Activated CD4-positive, alpha-beta T cell treated with anti-CD3 and anti-CD28 coated beads, Interleukin-2, amount 10 ng/mL, durations not matched to agents 24 days and 14 days (primary cell): ENCODE data around the gene STK10. TPM values are rescaled to one million over a fixed set of nuclear protein-coding genes. Genes with fewer than 3 reads are reported as not detected.
A peak's percentile ranks its signal among the peaks of the same experiment; 100 is the strongest.
"Not testable (repeated sequence)": the region's sequence is repeated elsewhere in the genome, so short reads cannot be mapped to it uniquely, and the experiment has no call there.

Experiments used
- DNase-seq: peaks from one replicate; pipeline ENCODE4 v3.0.0; 2022
- H3K27ac Mint-ChIP-seq: one replicate; pipeline ENCODE4 v1.8.0; 2022; ENCODE audit warnings: mild to moderate bottlenecking, mixed read lengths
- H3K27me3 Mint-ChIP-seq: one replicate; pipeline ENCODE4 v1.8.0; 2022; ENCODE audit warnings: mixed read lengths
- H3K36me3 Mint-ChIP-seq: one replicate; pipeline ENCODE4 v1.8.0; 2022; ENCODE audit warnings: low read depth, mild to moderate bottlenecking, mixed read lengths
- H3K4me1 Mint-ChIP-seq: one replicate; pipeline ENCODE4 v1.8.0; 2021; ENCODE audit warnings: mixed read lengths
- H3K4me3 Mint-ChIP-seq: one replicate; pipeline ENCODE4 v1.8.0; 2022; ENCODE audit warnings: mild to moderate bottlenecking, moderate library complexity, mixed read lengths
- H3K9me3 Mint-ChIP-seq: one replicate; pipeline ENCODE4 v1.8.0; 2021; ENCODE audit warnings: mixed read lengths
- intact Hi-C: fragments of 100-400 bp; cut with micrococcal nuclease; formaldehyde crosslinking; loops from one replicate; pipeline ENCODE4 v1.15.1; 2023
- total RNA-seq: library from RNA; stranded (reverse); gene quantifications from 2 replicates; pipeline ENCODE4 v1.2.3, GENCODE V29; 2022

STK10 gene
- total RNA-seq, 1 donor from 2014 or later, result 87.9 TPM

DNA sequence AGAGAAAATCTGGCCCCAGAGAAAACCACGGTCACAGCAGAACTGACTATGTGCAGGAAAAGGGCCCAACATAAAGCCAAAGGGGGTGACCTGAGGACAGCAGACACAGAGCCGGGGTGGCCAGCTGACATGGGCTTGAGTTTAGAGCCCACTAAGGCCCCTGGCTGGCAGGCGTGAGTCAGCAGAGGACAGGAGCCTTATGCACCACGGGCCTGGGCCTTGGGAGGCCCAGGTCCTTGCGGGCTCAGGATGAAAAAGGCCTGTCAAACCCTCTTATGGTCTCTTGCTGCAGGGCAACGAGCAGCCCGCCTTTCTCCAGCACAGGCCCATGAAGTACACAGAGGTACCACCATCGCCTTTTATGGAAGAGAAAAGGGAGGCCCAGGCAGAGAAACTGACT lies 19.7 kb downstream of the STK10 start:
- Mint-ChIP-seq H3K36me3 (peaks cover 34% of the 10 kb centered on the region), H3K4me1 (peaks cover 51% of the 10 kb centered on the region), H3K9me3 (no peaks in the 10 kb centered on the region), H3K27ac (no peak overlapping the region), H3K4me3 (no peak overlapping the region), H3K27me3 (no peaks in the 10 kb centered on the region)
- no peak for DNase-seq
- intact Hi-C loops, result no loop called here

DNA sequence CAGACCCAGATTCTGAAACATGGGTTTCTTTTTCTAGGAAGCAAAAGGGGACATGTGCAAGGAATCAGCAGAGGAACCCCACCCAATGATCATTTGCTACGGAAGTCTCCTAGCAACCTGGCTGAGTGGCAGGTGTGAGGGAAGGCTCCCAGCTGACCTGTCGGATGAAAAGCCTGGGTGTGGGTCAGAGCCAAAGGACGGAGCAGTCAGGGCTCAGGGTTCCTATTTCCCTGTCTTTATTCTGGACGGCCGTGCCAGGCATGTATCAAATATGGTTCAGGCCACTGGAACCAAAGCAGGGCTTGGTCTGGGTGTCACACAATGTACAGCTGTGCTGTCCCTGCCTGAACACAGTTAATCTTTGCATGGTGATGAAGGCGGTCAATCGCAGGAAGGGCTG lies 20.1 kb downstream of the STK10 start:
- Mint-ChIP-seq H3K4me3 (no peak overlapping the region), H3K36me3 (peaks cover 34% of the 10 kb centered on the region), H3K27ac (no peak overlapping the region), H3K4me1 (peaks cover 49% of the 10 kb centered on the region), H3K27me3 (no peaks in the 10 kb centered on the region), H3K9me3 (no peaks in the 10 kb centered on the region)
- intact Hi-C loops, result no loop called here
- DNase-seq, result no peak

GRCh38 chr5:172166030-172166826 lies 21.8 kb downstream of the STK10 start:
- no peak overlapping the region for H3K27ac Mint-ChIP-seq
- no peak overlapping the region for H3K4me3 Mint-ChIP-seq
- DNase-seq, result no peak
- peaks cover 32% of the 10 kb centered on the region for H3K36me3 Mint-ChIP-seq
- intact Hi-C loops, result no loop called here
- no peaks in the 10 kb centered on the region for H3K27me3 Mint-ChIP-seq
- no peaks in the 10 kb centered on the region for H3K9me3 Mint-ChIP-seq
- H3K4me1 Mint-ChIP-seq, result peaks cover 46% of the 10 kb centered on the region

DNA sequence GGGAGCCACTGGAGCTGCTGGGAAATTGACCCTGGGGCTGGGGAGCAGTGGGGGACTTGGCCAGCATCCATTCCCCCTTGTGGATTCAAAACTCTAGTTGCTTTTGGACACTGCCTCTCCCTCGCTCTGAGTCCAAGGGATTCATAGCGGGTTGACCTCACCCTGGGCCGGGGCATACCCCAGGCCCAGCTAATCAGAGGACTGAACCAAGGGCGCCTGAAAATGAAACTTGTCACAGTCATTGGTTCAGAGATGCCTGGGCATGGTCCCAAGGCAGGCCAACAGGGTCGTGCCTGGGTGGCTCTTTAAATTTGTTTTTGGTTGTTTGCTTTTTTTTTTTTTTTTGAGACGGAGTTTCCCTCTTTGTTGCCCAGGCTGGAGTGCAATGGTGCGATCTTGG lies 22.6 kb downstream of the STK10 start:
- H3K27ac Mint-ChIP-seq, result no peak overlapping the region
- H3K36me3 Mint-ChIP-seq, result peaks cover 30% of the 10 kb centered on the region
- no peak overlapping the region for H3K4me3 Mint-ChIP-seq
- H3K9me3 Mint-ChIP-seq, result no peaks in the 10 kb centered on the region
- intact Hi-C loops, result no loop called here
- no peak for DNase-seq
- no peaks in the 10 kb centered on the region for H3K27me3 Mint-ChIP-seq
- peaks cover 44% of the 10 kb centered on the region for H3K4me1 Mint-ChIP-seq

GRCh38 chr5:172164769-172165212 lies 23.2 kb downstream of the STK10 start:
- Mint-ChIP-seq H3K27ac (no peak overlapping the region), H3K27me3 (no peaks in the 10 kb centered on the region), H3K36me3 (peaks cover 23% of the 10 kb centered on the region), H3K4me1 (peaks cover 39% of the 10 kb centered on the region), H3K9me3 (no peaks in the 10 kb centered on the region), H3K4me3 (no peak overlapping the region)
- intact Hi-C loops, result no loop called here
- no peak for DNase-seq

GRCh38 chr5:172163346-172163745 lies 24.7 kb downstream of the STK10 start:
- no peak overlapping the region for H3K4me3 Mint-ChIP-seq
- H3K27me3 Mint-ChIP-seq, result no peaks in the 10 kb centered on the region
- no peak for DNase-seq
- peaks cover 33% of the 10 kb centered on the region for H3K4me1 Mint-ChIP-seq
- no peak overlapping the region for H3K27ac Mint-ChIP-seq
- intact Hi-C loops, result no loop called here
- no peaks in the 10 kb centered on the region for H3K9me3 Mint-ChIP-seq
- H3K36me3 Mint-ChIP-seq, result peaks cover 18% of the 10 kb centered on the region

DNA sequence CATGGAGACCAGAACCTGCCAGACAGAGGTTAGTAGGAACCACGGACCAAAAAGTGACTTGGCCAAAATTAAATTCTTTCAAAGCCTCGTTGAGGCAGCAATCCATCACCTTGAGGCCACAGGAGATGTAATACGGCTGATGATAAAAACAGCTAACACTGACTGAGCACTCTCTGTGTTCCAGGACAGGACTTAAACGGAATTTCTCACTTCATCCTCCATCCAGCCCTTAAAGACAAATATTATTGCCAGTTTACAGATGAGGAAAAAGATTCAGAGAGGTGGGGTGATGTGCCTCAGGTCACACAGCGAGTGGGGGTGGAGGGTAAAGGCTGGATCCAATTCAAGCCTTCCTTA lies 25.1 kb downstream of the STK10 start:
- Mint-ChIP-seq H3K4me3 (no peak overlapping the region), H3K36me3 (peaks cover 20% of the 10 kb centered on the region), H3K4me1 (peaks cover 30% of the 10 kb centered on the region), H3K9me3 (no peaks in the 10 kb centered on the region), H3K27me3 (no peaks in the 10 kb centered on the region), H3K27ac (no peak overlapping the region)
- intact Hi-C loops, result no loop called here
- DNase-seq, result no peak

DNA sequence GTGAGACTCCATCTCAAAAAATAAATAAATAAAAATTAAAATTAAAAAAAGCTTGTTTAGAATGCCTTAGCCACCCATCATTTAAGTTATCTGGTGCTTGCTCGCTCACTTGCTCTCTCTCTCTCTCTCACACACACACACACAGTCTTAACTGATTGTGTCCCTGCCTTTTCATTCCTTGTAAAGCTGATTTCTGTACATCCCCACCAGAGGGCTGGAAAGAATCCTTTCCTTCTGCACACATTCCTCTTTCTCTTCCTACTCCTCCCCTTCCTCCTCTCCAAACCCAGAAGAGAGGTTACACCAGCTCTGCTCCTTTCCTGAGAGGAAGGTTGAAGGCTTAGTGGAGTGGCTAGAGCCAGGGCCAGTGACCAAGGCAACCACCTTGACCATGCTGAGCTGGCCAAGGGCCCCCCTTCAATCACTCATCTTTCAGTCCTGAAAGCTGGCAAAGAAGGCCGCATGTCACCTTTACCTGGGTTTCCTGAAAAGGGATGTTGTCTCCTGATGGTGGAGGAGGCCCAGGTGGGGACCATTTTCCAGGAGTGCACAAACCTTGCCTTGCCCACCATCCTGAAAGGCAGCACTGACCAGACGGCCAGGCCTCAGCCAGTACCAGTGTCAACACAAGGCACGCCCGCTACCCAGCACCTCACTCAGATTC lies 25.6 kb downstream of the STK10 start:
- Mint-ChIP-seq H3K27me3 (no peaks in the 10 kb centered on the region), H3K4me3 (no peak overlapping the region), H3K36me3 (peaks cover 23% of the 10 kb centered on the region), H3K27ac (peak overlapping the region; percentile 41), H3K9me3 (no peaks in the 10 kb centered on the region), H3K4me1 (peaks cover 28% of the 10 kb centered on the region)
- intact Hi-C loops, result no loop called here
- DNase-seq, result no peak

DNA sequence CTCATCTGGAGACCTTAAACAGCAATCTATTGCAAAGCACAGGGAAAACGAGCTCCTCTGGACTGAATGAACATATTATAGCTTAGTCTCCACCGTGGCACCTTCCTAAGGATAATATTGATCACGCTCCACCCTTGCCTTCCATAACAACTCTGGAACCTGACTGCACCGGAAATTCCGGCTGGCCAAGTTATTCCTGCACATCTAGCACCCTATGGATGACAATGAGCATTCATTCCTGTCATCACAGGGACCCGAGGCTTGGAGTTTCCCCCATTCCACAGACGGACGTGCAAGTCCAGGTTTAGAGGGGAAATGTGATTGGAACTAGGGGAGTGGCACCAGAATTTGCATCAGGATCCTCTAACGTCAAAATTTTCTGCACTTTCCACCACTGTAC lies 27.5 kb downstream of the STK10 start:
- no peak for DNase-seq
- Mint-ChIP-seq H3K27me3 (no peaks in the 10 kb centered on the region), H3K4me1 (peaks cover 31% of the 10 kb centered on the region), H3K4me3 (no peak overlapping the region), H3K9me3 (no peaks in the 10 kb centered on the region), H3K27ac (no peak overlapping the region), H3K36me3 (peaks cover 35% of the 10 kb centered on the region)
- intact Hi-C loops, result no loop called here

DNA sequence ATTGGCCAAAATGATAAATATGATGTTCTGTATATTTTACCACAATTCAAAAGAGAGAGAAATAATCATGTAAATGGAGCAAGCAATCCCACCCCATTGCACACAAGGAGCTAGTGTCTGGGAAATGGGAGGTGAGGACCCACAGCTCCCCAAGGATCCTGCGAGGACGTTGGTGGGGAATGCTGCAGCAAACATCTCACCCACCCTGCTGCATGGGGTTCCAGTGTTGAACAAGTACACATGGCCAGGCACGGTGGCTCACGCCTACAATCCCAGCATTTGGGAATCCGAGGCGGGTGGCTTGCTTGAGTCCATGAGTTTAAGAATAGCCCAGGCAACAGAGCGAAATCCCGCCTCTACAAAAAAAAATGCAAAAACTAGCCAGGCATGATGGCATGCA lies 29.0 kb downstream of the STK10 start:
- H3K4me1 Mint-ChIP-seq, result peaks cover 29% of the 10 kb centered on the region
- DNase-seq, result no peak

DNA sequence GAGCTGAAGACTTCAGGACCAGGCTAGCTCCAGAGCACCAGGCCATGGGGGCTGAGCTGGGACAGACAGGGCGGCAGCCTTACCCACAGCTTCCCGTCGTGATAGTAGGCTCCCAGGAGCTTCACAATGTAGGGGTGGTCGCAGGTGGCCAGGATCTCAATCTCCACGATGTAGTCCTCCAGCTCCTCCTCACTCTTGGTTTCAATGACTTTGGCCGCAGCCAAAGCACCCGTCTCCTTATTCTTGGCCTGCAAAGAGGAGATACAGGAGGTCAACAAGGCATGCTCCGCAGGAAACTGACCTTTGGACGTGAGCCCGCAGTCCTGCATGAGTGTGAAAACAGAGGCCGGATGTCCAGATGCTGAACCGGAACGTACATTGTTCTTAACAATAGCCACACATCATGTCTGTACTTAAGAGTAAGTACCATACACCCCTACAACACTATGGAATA lies 31.5 kb downstream of the STK10 start:
- Mint-ChIP-seq H3K27me3 (no peaks in the 10 kb centered on the region), H3K4me3 (no peak overlapping the region), H3K27ac (peak overlapping the region; percentile 5), H3K4me1 (peaks cover 43% of the 10 kb centered on the region), H3K36me3 (peaks cover 64% of the 10 kb centered on the region), H3K9me3 (no peaks in the 10 kb centered on the region)
- no peak for DNase-seq
- intact Hi-C loops, result no loop called here

More for the DNA sequence above, 29.0 kb downstream of the STK10 start:
- Mint-ChIP-seq H3K27ac (peak overlapping the region; percentile 19), H3K9me3 (no peaks in the 10 kb centered on the region), H3K4me3 (no peak overlapping the region), H3K27me3 (no peaks in the 10 kb centered on the region), H3K36me3 (peaks cover 45% of the 10 kb centered on the region)
- intact Hi-C loops, result loop anchor here (2.0 kb wide), 1 partner anchor 14 kb away; no protein-coding TSS in a partner anchor

DNA sequence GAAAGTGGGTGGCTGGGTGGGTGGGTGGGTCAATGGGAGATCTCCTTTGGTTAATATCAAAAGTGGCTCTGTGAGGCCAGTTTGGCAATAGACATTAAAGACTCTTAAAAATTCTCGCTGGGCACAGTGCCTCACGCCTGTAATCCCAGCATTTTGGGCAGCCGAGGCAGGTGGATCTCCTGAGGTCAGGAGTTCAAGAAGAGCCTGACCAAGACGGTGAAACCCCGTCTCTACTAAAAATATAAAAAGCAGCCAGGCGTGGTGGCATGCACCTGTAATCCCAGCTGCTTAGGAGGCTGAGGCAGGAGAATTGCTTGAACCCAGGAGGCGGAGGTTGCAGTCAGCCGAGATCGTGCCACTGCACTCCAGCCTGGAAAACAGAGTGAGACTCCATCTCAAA lies 32.9 kb downstream of the STK10 start:
- H3K36me3 Mint-ChIP-seq, result peaks cover 71% of the 10 kb centered on the region
- H3K4me3 Mint-ChIP-seq, H3K27ac Mint-ChIP-seq, H3K27me3 Mint-ChIP-seq, H3K9me3 Mint-ChIP-seq, DNase-seq, intact Hi-C loops: not testable (repeated sequence)
- H3K4me1 Mint-ChIP-seq, result peaks cover 48% of the 10 kb centered on the region

GRCh38 chr5:172153695-172154094 lies 34.3 kb downstream of the STK10 start:
- Mint-ChIP-seq H3K36me3 (peaks cover 72% of the 10 kb centered on the region), H3K9me3 (no peaks in the 10 kb centered on the region), H3K4me1 (peaks cover 45% of the 10 kb centered on the region), H3K27me3 (no peaks in the 10 kb centered on the region), H3K4me3 (no peak overlapping the region), H3K27ac (peak overlapping the region; percentile 30)
- DNase-seq, result no peak
- intact Hi-C loops, result loop anchor here (5.0 kb wide), 1 partner anchor 34 kb away; the partner anchor contains the start of gene STK10

- intact Hi-C loops, result loop anchor here (5.0 kb wide), 1 partner anchor 36 kb away; the partner anchor contains the start of gene STK10
- DNase-seq, result no peak
- Mint-ChIP-seq H3K4me1 (peaks cover 43% of the 10 kb centered on the region), H3K27me3 (no peaks in the 10 kb centered on the region), H3K36me3 (peaks cover 72% of the 10 kb centered on the region), H3K9me3 (no peaks in the 10 kb centered on the region), H3K4me3 (peak overlapping the region; percentile 25), H3K27ac (peak overlapping the region; percentile 88)
Measured at GRCh38 chr5:172151661-172152210, 36.3 kb downstream of the STK10 start.
